ENCODE measurements around the gene HCK.

DNA sequence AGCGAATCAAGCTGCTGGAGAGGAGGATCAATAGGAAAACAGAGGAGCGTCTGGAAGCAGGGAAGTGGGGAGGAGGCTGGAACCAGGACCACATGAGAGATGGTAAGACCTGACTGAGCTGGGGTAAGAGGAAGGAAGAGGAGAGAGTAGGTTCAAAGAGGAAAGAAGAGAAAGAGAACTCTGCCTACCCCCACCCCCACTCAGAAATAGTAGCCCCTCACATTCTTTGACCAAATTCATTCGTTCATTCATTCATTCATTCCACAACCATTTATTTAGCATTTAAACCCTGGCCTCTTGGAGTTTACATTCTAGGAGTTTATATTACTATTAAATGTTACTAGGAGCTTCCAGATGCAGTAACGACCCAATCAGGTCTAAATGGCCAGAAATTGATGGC is 15.8 kb upstream of the HCK start:
- TF ChIP-seq, protein P1, sequence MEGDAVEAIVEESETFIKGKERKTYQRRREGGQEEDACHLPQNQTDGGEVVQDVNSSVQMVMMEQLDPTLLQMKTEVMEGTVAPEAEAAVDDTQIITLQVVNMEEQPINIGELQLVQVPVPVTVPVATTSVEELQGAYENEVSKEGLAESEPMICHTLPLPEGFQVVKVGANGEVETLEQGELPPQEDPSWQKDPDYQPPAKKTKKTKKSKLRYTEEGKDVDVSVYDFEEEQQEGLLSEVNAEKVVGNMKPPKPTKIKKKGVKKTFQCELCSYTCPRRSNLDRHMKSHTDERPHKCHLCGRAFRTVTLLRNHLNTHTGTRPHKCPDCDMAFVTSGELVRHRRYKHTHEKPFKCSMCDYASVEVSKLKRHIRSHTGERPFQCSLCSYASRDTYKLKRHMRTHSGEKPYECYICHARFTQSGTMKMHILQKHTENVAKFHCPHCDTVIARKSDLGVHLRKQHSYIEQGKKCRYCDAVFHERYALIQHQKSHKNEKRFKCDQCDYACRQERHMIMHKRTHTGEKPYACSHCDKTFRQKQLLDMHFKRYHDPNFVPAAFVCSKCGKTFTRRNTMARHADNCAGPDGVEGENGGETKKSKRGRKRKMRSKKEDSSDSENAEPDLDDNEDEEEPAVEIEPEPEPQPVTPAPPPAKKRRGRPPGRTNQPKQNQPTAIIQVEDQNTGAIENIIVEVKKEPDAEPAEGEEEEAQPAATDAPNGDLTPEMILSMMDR (IDR thresholded peaks at IDR 0.05; ENCODE audit: insufficient read depth, low read length, poor library complexity, severe bottlenecking), result no peak
- TF ChIP-seq EZH2phosphoT487 (conservative IDR thresholded peaks at IDR 0.05; ENCODE audit: low read length), result no peak
